Neural progenitor cell (in vitro differentiated cells): ENCODE results near the gene GABBR2. TPM values are rescaled to one million over a fixed set of nuclear protein-coding genes. Genes with fewer than 3 reads are reported as not detected.

Source experiments
- DNase-seq: peaks from one replicate; pipeline ENCODE4 v3.0.0-alpha.2; 2016; ENCODE audit warnings: low spot score
- H2AFZ ChIP-seq: fragments of 200-600 bp; sonication (generic); replicated peaks from 2 replicates; pipeline ENCODE4 v1.6.1; 2016; ENCODE audit warnings: antibody characterized with exemption
- H3F3A ChIP-seq: fragments of 200-600 bp; sonication (generic); 2 replicates; pipeline ENCODE4 v1.6.1; 2016; ENCODE audit warnings: antibody characterized with exemption, low read depth
- H3K27ac ChIP-seq: fragments of 200-600 bp; sonication (generic); 2 replicates; pipeline ENCODE4 v1.5.1; 2016; ENCODE audit warnings: mild to moderate bottlenecking
- H3K27me3 ChIP-seq: fragments of 200-600 bp; sonication (generic); 2 replicates; pipeline ENCODE4 v1.6.1; 2016; ENCODE audit warnings: mild to moderate bottlenecking, moderate library complexity
- H3K36me3 ChIP-seq: fragments of 200-600 bp; sonication (generic); 2 replicates; pipeline ENCODE4 v1.5.1; 2016
- H3K4me1 ChIP-seq: fragments of 200-600 bp; sonication (generic); 2 replicates; pipeline ENCODE4 v1.6.1; 2016; ENCODE audit warnings: mixed run types
- H3K4me2 ChIP-seq: fragments of 200-600 bp; sonication (generic); 2 replicates; pipeline ENCODE4 v1.6.1; 2016
- H3K4me3 ChIP-seq: fragments of 200-600 bp; sonication (generic); 2 replicates; pipeline ENCODE4 v1.5.1; 2016
- H3K79me2 ChIP-seq: fragments of 200-600 bp; sonication (generic); 2 replicates; pipeline ENCODE4 v1.6.1; 2016; ENCODE audit warnings: low read depth
- H3K9ac ChIP-seq: fragments of 200-600 bp; sonication (generic); 2 replicates; pipeline ENCODE4 v1.6.1; 2016
- H3K9me3 ChIP-seq: fragments of 200-600 bp; sonication (generic); 2 replicates; pipeline ENCODE4 v1.5.1; 2016; ENCODE audit warnings: low read depth
- H4K20me1 ChIP-seq: fragments of 200-600 bp; sonication (generic); 2 replicates; pipeline ENCODE4 v1.6.1; 2016; ENCODE audit warnings: low read depth
- H3K27ac Mint-ChIP-seq: 3 replicates; pipeline ENCODE4 v1.8.0; 2021; ENCODE audit warnings: mixed read lengths
- H3K27me3 Mint-ChIP-seq: 2 replicates; pipeline ENCODE4 v1.8.0; 2022; ENCODE audit warnings: low read depth, mild to moderate bottlenecking, inconsistent platforms, moderate library complexity, mixed read lengths; ENCODE audit not compliant: insufficient read depth
- H3K36me3 Mint-ChIP-seq: 3 replicates; pipeline ENCODE4 v1.8.0; 2021; ENCODE audit warnings: mixed read lengths
- H3K4me1 Mint-ChIP-seq: 3 replicates; pipeline ENCODE4 v1.8.0; 2021; ENCODE audit warnings: mixed read lengths
- H3K4me3 Mint-ChIP-seq: 3 replicates; pipeline ENCODE4 v1.8.0; 2021; ENCODE audit warnings: mild to moderate bottlenecking, moderate library complexity, mixed read lengths
- H3K9me3 Mint-ChIP-seq: 3 replicates; pipeline ENCODE4 v1.8.0; 2020; ENCODE audit warnings: mixed read lengths
- EZH2 ChIP-seq: fragments of 200-600 bp; sonication (generic); IDR thresholded peaks from 2 replicates; pipeline ENCODE4 v1.6.1; 2017; ENCODE audit warnings: antibody characterized with exemption, mild to moderate bottlenecking, moderate library complexity
- EZH2phosphoT487 ChIP-seq: fragments of 200-600 bp; sonication (generic); IDR thresholded peaks from 2 replicates; pipeline ENCODE4 v1.6.1; 2017; ENCODE audit warnings: antibody characterized with exemption
- total RNA-seq: library from RNA; depleted of rRNA; stranded (reverse); fragments of >200 nt; gene quantifications from 2 replicates; pipeline ENCODE4 v1.2.3, GENCODE V29; 2015; ENCODE audit warnings: low replicate concordance
- TF ChIP-seq, protein P1 (sequence below): fragments of 200-600 bp; sonication (generic); IDR thresholded peaks from 2 replicates; pipeline ENCODE4 v1.5.1; 2017; ENCODE audit warnings: antibody characterized with exemption, mild to moderate bottlenecking

The GABBR2 gene
- total RNA-seq, 1 donor from 2014 or later = not detected

DNA sequence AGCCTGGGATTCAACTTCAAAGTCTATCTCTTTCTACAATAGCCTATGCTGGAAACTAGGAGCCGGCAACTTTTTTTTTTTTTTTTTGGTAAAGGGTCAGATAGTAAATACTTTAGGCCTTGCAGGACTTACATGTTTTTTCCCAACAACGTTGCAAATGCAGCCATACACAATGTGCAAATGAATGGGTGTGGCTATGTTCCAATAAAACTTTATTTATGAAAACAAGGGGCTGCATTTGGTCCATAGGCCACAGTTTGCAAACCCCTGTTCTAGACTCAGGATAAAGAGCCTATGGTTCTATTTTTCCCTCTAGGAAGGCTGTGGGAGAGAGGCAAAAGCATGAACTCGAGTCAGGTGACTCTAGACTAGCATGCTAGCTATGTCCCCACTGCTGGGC, 189.1 kb downstream of the GABBR2 start:
- Mint-ChIP-seq H3K27ac (no peak overlapping the region), H3K36me3 (no peaks in the 10 kb centered on the region), H3K9me3 (peaks cover 2% of the 10 kb centered on the region), H3K27me3 (peaks cover 2% of the 10 kb centered on the region), H3K4me1 (no peaks in the 10 kb centered on the region), H3K4me3 (no peak overlapping the region)
- Histone ChIP-seq H3K9ac (no peak overlapping the region), H3K4me3 (no peak overlapping the region), H3K79me2 (no peaks in the 10 kb centered on the region), H3F3A (no peaks in the 10 kb centered on the region), H3K27ac (no peak overlapping the region), H4K20me1 (no peaks in the 10 kb centered on the region), H3K27me3 (peaks cover 2% of the 10 kb centered on the region), H3K9me3 (no peaks in the 10 kb centered on the region), H3K4me2 (no peak overlapping the region), H3K4me1 (no peaks in the 10 kb centered on the region), H2AFZ (no peak overlapping the region), H3K36me3 (no peaks in the 10 kb centered on the region)
- no peak for TF ChIP-seq EZH2
- no peak for DNase-seq

- Histone ChIP-seq H3K27me3 (no peaks in the 10 kb centered on the region), H3K4me2 (no peak overlapping the region), H3K27ac (no peak overlapping the region), H4K20me1 (no peaks in the 10 kb centered on the region), H3K4me1 (no peaks in the 10 kb centered on the region), H3F3A (no peaks in the 10 kb centered on the region), H3K79me2 (no peaks in the 10 kb centered on the region), H2AFZ (no peak overlapping the region), H3K9me3 (no peaks in the 10 kb centered on the region), H3K36me3 (no peaks in the 10 kb centered on the region), H3K9ac (no peak overlapping the region), H3K4me3 (no peak overlapping the region)
- Mint-ChIP-seq H3K27ac (no peak overlapping the region), H3K36me3 (no peaks in the 10 kb centered on the region), H3K9me3 (peaks cover 2% of the 10 kb centered on the region), H3K4me1 (no peaks in the 10 kb centered on the region), H3K27me3 (peaks cover 2% of the 10 kb centered on the region), H3K4me3 (no peak overlapping the region)
- no peak for DNase-seq
- TF ChIP-seq, protein P1, sequence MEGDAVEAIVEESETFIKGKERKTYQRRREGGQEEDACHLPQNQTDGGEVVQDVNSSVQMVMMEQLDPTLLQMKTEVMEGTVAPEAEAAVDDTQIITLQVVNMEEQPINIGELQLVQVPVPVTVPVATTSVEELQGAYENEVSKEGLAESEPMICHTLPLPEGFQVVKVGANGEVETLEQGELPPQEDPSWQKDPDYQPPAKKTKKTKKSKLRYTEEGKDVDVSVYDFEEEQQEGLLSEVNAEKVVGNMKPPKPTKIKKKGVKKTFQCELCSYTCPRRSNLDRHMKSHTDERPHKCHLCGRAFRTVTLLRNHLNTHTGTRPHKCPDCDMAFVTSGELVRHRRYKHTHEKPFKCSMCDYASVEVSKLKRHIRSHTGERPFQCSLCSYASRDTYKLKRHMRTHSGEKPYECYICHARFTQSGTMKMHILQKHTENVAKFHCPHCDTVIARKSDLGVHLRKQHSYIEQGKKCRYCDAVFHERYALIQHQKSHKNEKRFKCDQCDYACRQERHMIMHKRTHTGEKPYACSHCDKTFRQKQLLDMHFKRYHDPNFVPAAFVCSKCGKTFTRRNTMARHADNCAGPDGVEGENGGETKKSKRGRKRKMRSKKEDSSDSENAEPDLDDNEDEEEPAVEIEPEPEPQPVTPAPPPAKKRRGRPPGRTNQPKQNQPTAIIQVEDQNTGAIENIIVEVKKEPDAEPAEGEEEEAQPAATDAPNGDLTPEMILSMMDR = no peak
- TF ChIP-seq EZH2phosphoT487 (no peak), EZH2 (no peak)
These were observed 190.2 kb downstream of the GABBR2 start for GRCh38 chr9:98518556-98518955.

- Mint-ChIP-seq H3K9me3 (peaks cover 2% of the 10 kb centered on the region), H3K36me3 (no peaks in the 10 kb centered on the region), H3K27me3 (peaks cover 2% of the 10 kb centered on the region), H3K27ac (no peak overlapping the region), H3K4me3 (no peak overlapping the region), H3K4me1 (no peaks in the 10 kb centered on the region)
- no peaks in the 10 kb centered on the region for H3K27me3 ChIP-seq
- no peaks in the 10 kb centered on the region for H3K79me2 ChIP-seq
- H3K4me3 ChIP-seq = no peak overlapping the region
- TF ChIP-seq EZH2phosphoT487 (no peak), EZH2 (no peak)
- TF ChIP-seq, protein P1 = no peak
- DNase-seq = no peak
- H3K27ac ChIP-seq = no peak overlapping the region
- no peaks in the 10 kb centered on the region for H3K4me1 ChIP-seq
- H3K9ac ChIP-seq = no peak overlapping the region
- no peak overlapping the region for H3K4me2 ChIP-seq
- H4K20me1 ChIP-seq = no peaks in the 10 kb centered on the region
- no peaks in the 10 kb centered on the region for H3K9me3 ChIP-seq
- H3K36me3 ChIP-seq = no peaks in the 10 kb centered on the region
- H3F3A ChIP-seq = no peaks in the 10 kb centered on the region
- H2AFZ ChIP-seq = no peak overlapping the region
These were observed 191.0 kb downstream of the GABBR2 start for GRCh38 chr9:98517761-98518160.

GRCh38 chr9:98516897-98517503, 191.7 kb downstream of the GABBR2 start:
- TF ChIP-seq EZH2 (no peak), EZH2phosphoT487 (no peak)
- TF ChIP-seq, protein P1 = no peak
- no peaks in the 10 kb centered on the region for H3K4me1 ChIP-seq

More at GRCh38 chr9:98516897-98517503, 191.7 kb downstream of the GABBR2 start:
- H4K20me1 ChIP-seq = no peaks in the 10 kb centered on the region
- H3F3A ChIP-seq = no peaks in the 10 kb centered on the region
- no peak overlapping the region for H3K4me2 ChIP-seq
- H3K27me3 ChIP-seq = no peaks in the 10 kb centered on the region
- Mint-ChIP-seq H3K9me3 (peaks cover 2% of the 10 kb centered on the region), H3K4me1 (no peaks in the 10 kb centered on the region), H3K27ac (no peak overlapping the region), H3K4me3 (no peak overlapping the region), H3K27me3 (peaks cover 2% of the 10 kb centered on the region), H3K36me3 (no peaks in the 10 kb centered on the region)
- H3K9me3 ChIP-seq = no peaks in the 10 kb centered on the region
- no peak overlapping the region for H2AFZ ChIP-seq
- H3K79me2 ChIP-seq = no peaks in the 10 kb centered on the region
- H3K9ac ChIP-seq = no peak overlapping the region
- H3K36me3 ChIP-seq = no peaks in the 10 kb centered on the region
- no peak for DNase-seq
- H3K27ac ChIP-seq = no peak overlapping the region
- H3K4me3 ChIP-seq = no peak overlapping the region
